ENCODE results near the gene UBTF.

Gene UBTF

GRCh38 chr17:44257815-44258760, 38.6 kb upstream of the UBTF start:
- H3K9ac ChIP-seq (ENCODE audit: low read length): no peak overlapping the region
- no peak overlapping the region for H2BK15ac ChIP-seq (replicated peaks; ENCODE audit: low read depth)
- no peak for DNase-seq
- no peak overlapping the region for H3K4ac ChIP-seq (ENCODE audit: low read depth, low read length)
- H3K4me1 ChIP-seq (ENCODE audit: control insufficient read depth, low read depth, low read length): no peaks in the 10 kb centered on the region
- no peaks in the 10 kb centered on the region for H3K36me3 ChIP-seq (ENCODE audit: control insufficient read depth, insufficient read depth, low read length)
- no peak overlapping the region for H3K23ac ChIP-seq (ENCODE audit: low read length)
- no peak overlapping the region for H4K5ac ChIP-seq (ENCODE audit: low read length)
- no peaks in the 10 kb centered on the region for H3K79me1 ChIP-seq (ENCODE audit: low read length)
- no peaks in the 10 kb centered on the region for H3K27me3 ChIP-seq (ENCODE audit: insufficient read depth, low read length, poor library complexity)
- no peak overlapping the region for H3K18ac ChIP-seq (ENCODE audit: low read length)
- H2AK5ac ChIP-seq (ENCODE audit: low read length): no peak overlapping the region
- no peak overlapping the region for H4K8ac ChIP-seq (ENCODE audit: low read depth, low read length)
- H3K56ac ChIP-seq (ENCODE audit: low read length): no peak overlapping the region
- H2BK5ac ChIP-seq (ENCODE audit: low read length): no peak overlapping the region
- no peak overlapping the region for H3K4me3 ChIP-seq (ENCODE audit: low read length)
- no peak overlapping the region for H3K27ac ChIP-seq (ENCODE audit: low read depth, low read length)
- no peak overlapping the region for H2BK120ac ChIP-seq (ENCODE audit: low read depth, low read length)
- H3K79me2 ChIP-seq (ENCODE audit: control insufficient read depth, insufficient read depth, low read length): no peaks in the 10 kb centered on the region
- WGBS (ENCODE audit: extremely low coverage, insufficient coverage, low lambda C conversion rate): no CpG with 5 or more reads among the region's 23 CpGs
- H3K4me2 ChIP-seq (ENCODE audit: low read length): no peak overlapping the region

DNA sequence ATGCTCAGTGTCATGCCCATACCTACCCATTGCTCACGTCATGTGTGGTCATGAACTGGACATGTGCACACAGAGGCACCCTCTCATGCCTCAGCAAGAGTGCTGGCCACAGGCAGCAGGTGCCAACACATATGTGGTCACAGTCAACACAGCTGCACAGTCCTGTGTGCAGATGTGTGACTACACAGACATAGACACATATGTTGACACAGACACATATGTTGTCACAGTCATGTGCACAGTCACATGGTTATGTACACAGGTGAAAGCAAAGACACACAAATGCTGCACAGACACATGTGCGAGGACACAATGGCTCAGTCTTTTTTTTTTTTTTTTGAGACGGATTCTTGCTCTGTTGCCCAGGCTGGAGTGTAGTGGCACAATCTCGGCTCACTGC, 37.2 kb upstream of the UBTF start:
- Histone ChIP-seq H3K4me2 (ENCODE audit: low read length) (no peak overlapping the region), H3K27ac (ENCODE audit: low read depth, low read length) (no peak overlapping the region), H3K18ac (ENCODE audit: low read length) (no peak overlapping the region), H4K8ac (ENCODE audit: low read depth, low read length) (no peak overlapping the region), H2BK5ac (ENCODE audit: low read length) (no peak overlapping the region), H2BK15ac (replicated peaks; ENCODE audit: low read depth) (no peak overlapping the region), H3K23ac (ENCODE audit: low read length) (no peak overlapping the region), H4K5ac (ENCODE audit: low read length) (no peak overlapping the region), H3K79me1 (ENCODE audit: low read length) (no peaks in the 10 kb centered on the region), H3K36me3 (ENCODE audit: control insufficient read depth, insufficient read depth, low read length) (no peaks in the 10 kb centered on the region), H3K79me2 (ENCODE audit: control insufficient read depth, insufficient read depth, low read length) (no peaks in the 10 kb centered on the region), H3K4ac (ENCODE audit: low read depth, low read length) (no peak overlapping the region), H3K4me3 (ENCODE audit: low read length) (no peak overlapping the region), H3K56ac (ENCODE audit: low read length) (no peak overlapping the region), H3K4me1 (ENCODE audit: control insufficient read depth, low read depth, low read length) (no peaks in the 10 kb centered on the region), H3K27me3 (ENCODE audit: insufficient read depth, low read length, poor library complexity) (no peaks in the 10 kb centered on the region), H2BK120ac (ENCODE audit: low read depth, low read length) (no peak overlapping the region), H2AK5ac (ENCODE audit: low read length) (no peak overlapping the region), H3K9ac (ENCODE audit: low read length) (no peak overlapping the region)
- WGBS (ENCODE audit: extremely low coverage, insufficient coverage, low lambda C conversion rate): no CpG with 5 or more reads among the region's 4 CpGs
- DNase-seq: no peak

DNA sequence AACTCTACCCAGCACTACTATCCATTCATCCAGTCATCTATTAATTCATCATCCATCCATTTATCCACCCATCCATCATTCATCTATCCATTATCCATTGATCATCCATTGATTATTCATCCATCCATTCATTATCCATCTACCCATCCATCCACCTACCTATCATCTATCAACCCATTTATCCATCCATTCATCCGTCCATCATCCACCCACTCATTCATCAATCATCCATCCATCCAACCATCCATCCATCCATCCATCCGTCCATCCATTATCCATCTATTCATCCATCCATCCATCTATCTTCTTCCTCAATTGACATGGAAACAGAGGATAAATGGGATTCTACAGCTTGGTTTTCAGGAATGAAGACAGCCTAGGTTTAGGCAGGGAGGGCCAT, 36.4 kb upstream of the UBTF start:
- Histone ChIP-seq H4K5ac (ENCODE audit: low read length) (no peak overlapping the region), H3K27ac (ENCODE audit: low read depth, low read length) (no peak overlapping the region), H3K4me3 (ENCODE audit: low read length) (no peak overlapping the region), H2BK5ac (ENCODE audit: low read length) (no peak overlapping the region), H3K56ac (ENCODE audit: low read length) (no peak overlapping the region), H3K18ac (ENCODE audit: low read length) (no peak overlapping the region), H3K4me2 (ENCODE audit: low read length) (no peak overlapping the region), H2BK15ac (replicated peaks; ENCODE audit: low read depth) (no peak overlapping the region), H3K79me1 (ENCODE audit: low read length) (no peaks in the 10 kb centered on the region), H2AK5ac (ENCODE audit: low read length) (no peak overlapping the region), H3K27me3 (ENCODE audit: insufficient read depth, low read length, poor library complexity) (no peaks in the 10 kb centered on the region), H3K4ac (ENCODE audit: low read depth, low read length) (no peak overlapping the region), H3K79me2 (ENCODE audit: control insufficient read depth, insufficient read depth, low read length) (no peaks in the 10 kb centered on the region), H3K4me1 (ENCODE audit: control insufficient read depth, low read depth, low read length) (no peaks in the 10 kb centered on the region), H3K23ac (ENCODE audit: low read length) (no peak overlapping the region), H3K36me3 (ENCODE audit: control insufficient read depth, insufficient read depth, low read length) (no peaks in the 10 kb centered on the region), H4K8ac (ENCODE audit: low read depth, low read length) (no peak overlapping the region), H3K9ac (ENCODE audit: low read length) (no peak overlapping the region), H2BK120ac (ENCODE audit: low read depth, low read length) (no peak overlapping the region)
- DNase-seq: no peak
- WGBS (ENCODE audit: extremely low coverage, insufficient coverage, low lambda C conversion rate): 100% methylated on average over 2 of the region's 2 CpGs

DNA sequence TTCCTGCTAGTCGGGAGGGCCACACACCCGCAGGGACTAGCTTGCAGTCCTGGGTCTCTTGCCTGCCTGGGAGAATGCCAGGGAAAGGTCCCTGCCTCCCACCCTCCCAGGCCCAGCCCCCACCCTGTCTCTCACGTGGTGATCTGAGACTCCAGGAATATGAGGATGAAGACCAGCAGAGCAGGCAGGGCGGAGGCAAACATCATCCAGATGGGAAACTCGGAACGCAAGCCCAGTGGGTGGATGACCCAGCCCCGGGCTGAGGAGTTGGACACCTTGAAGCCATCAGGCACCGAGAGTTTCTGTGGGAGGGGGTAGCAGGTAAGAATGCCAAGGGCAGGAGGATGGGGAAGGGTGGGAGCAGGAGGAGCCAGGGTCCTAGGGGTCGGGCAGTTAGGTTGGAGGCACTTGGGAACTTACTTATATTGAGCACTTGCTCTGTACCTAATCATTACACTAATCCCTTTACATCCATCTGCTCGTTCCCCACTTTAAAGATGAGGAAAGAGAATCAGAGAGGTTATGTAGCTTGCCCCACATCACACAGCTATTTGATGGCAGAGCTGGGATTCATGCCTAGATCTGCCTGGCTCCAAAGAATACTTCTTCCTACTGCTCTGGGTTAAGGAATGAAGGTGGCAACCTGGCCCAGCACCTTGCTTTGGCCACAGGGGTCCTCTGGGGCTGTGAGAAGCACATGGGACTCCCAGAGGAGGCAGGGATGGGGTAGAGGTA, 35.1 kb upstream of the UBTF start:
- Histone ChIP-seq H3K4me3 (ENCODE audit: low read length) (no peak overlapping the region), H3K27me3 (ENCODE audit: insufficient read depth, low read length, poor library complexity) (no peaks in the 10 kb centered on the region), H3K4ac (ENCODE audit: low read depth, low read length) (no peak overlapping the region), H3K23ac (ENCODE audit: low read length) (no peak overlapping the region), H2BK120ac (ENCODE audit: low read depth, low read length) (no peak overlapping the region), H3K36me3 (ENCODE audit: control insufficient read depth, insufficient read depth, low read length) (no peaks in the 10 kb centered on the region), H3K4me2 (ENCODE audit: low read length) (no peak overlapping the region), H2BK15ac (replicated peaks; ENCODE audit: low read depth) (no peak overlapping the region), H3K79me1 (ENCODE audit: low read length) (no peaks in the 10 kb centered on the region), H3K27ac (ENCODE audit: low read depth, low read length) (no peak overlapping the region), H4K5ac (ENCODE audit: low read length) (no peak overlapping the region), H2AK5ac (ENCODE audit: low read length) (no peak overlapping the region), H3K4me1 (ENCODE audit: control insufficient read depth, low read depth, low read length) (no peaks in the 10 kb centered on the region), H3K18ac (ENCODE audit: low read length) (no peak overlapping the region), H2BK5ac (ENCODE audit: low read length) (no peak overlapping the region), H3K79me2 (ENCODE audit: control insufficient read depth, insufficient read depth, low read length) (no peaks in the 10 kb centered on the region), H4K8ac (ENCODE audit: low read depth, low read length) (no peak overlapping the region), H3K9ac (ENCODE audit: low read length) (no peak overlapping the region), H3K56ac (ENCODE audit: low read length) (no peak overlapping the region)
- no CpG with 5 or more reads among the region's 10 CpGs for WGBS (ENCODE audit: extremely low coverage, insufficient coverage, low lambda C conversion rate)
- no peak for DNase-seq

- H3K27ac ChIP-seq (ENCODE audit: low read depth, low read length): no peak overlapping the region
- no peak overlapping the region for H3K9ac ChIP-seq (ENCODE audit: low read length)
- no peak overlapping the region for H4K8ac ChIP-seq (ENCODE audit: low read depth, low read length)
- no peak overlapping the region for H2BK120ac ChIP-seq (ENCODE audit: low read depth, low read length)
- no peaks in the 10 kb centered on the region for H3K79me1 ChIP-seq (ENCODE audit: low read length)
- no peak overlapping the region for H3K18ac ChIP-seq (ENCODE audit: low read length)
- DNase-seq: no peak
- no CpG with 5 or more reads among the region's 14 CpGs for WGBS (ENCODE audit: extremely low coverage, insufficient coverage, low lambda C conversion rate)
- H3K23ac ChIP-seq (ENCODE audit: low read length): no peak overlapping the region
- H2BK15ac ChIP-seq (replicated peaks; ENCODE audit: low read depth): no peak overlapping the region
- H3K56ac ChIP-seq (ENCODE audit: low read length): no peak overlapping the region
- no peak overlapping the region for H3K4ac ChIP-seq (ENCODE audit: low read depth, low read length)
- H3K79me2 ChIP-seq (ENCODE audit: control insufficient read depth, insufficient read depth, low read length): no peaks in the 10 kb centered on the region
- no peaks in the 10 kb centered on the region for H3K4me1 ChIP-seq (ENCODE audit: control insufficient read depth, low read depth, low read length)
- no peak overlapping the region for H3K4me2 ChIP-seq (ENCODE audit: low read length)
- no peak overlapping the region for H4K5ac ChIP-seq (ENCODE audit: low read length)
- no peaks in the 10 kb centered on the region for H3K27me3 ChIP-seq (ENCODE audit: insufficient read depth, low read length, poor library complexity)
- H2AK5ac ChIP-seq (ENCODE audit: low read length): no peak overlapping the region
- H3K4me3 ChIP-seq (ENCODE audit: low read length): no peak overlapping the region
- no peak overlapping the region for H2BK5ac ChIP-seq (ENCODE audit: low read length)
- no peaks in the 10 kb centered on the region for H3K36me3 ChIP-seq (ENCODE audit: control insufficient read depth, insufficient read depth, low read length)
Measured at GRCh38 chr17:44253006-44253405, 33.5 kb upstream of the UBTF start.

Data from mesendoderm (in vitro differentiated cells).